ENCODE measurements around the gene PEAK1.
"Not testable (repeated sequence)": the region's sequence is repeated elsewhere in the genome, so short reads cannot be mapped to it uniquely, and the experiment has no call there.

PEAK1 gene

GRCh38 chr15:77276943-77277342 is 143.0 kb downstream of the PEAK1 start:
- no peak overlapping the region for H3K4me3 ChIP-seq (replicated peaks; ENCODE audit: low read depth, low read length)
- no peak for DNase-seq (ENCODE audit: low read depth)
- no peak for TF ChIP-seq CTCF (IDR thresholded peaks at IDR 0.05; ENCODE audit: low read length, missing control alignments)

- no peak for DNase-seq (ENCODE audit: low read depth)
- no peak overlapping the region for H3K4me3 ChIP-seq (replicated peaks; ENCODE audit: low read depth, low read length)
- TF ChIP-seq CTCF (IDR thresholded peaks at IDR 0.05; ENCODE audit: low read length, missing control alignments) = no peak
Measured at GRCh38 chr15:77276096-77276495, 143.8 kb downstream of the PEAK1 start.

GRCh38 chr15:77273136-77273535 is 146.8 kb downstream of the PEAK1 start:
- not testable (repeated sequence) for DNase-seq (ENCODE audit: low read depth); H3K4me3 ChIP-seq (replicated peaks; ENCODE audit: low read depth, low read length)

- TF ChIP-seq CTCF (IDR thresholded peaks at IDR 0.05; ENCODE audit: low read length, missing control alignments) = no peak
- H3K4me3 ChIP-seq (replicated peaks; ENCODE audit: low read depth, low read length) = no peak overlapping the region
- peak; percentile 65 for DNase-seq (ENCODE audit: low read depth)
Measured at GRCh38 chr15:77266708-77267386, 153.1 kb downstream of the PEAK1 start.

GRCh38 chr15:77255385-77255784 is 164.5 kb downstream of the PEAK1 start:
- no peak for DNase-seq (ENCODE audit: low read depth)
- H3K4me3 ChIP-seq (replicated peaks; ENCODE audit: low read depth, low read length) = no peak overlapping the region
- no peak for TF ChIP-seq CTCF (IDR thresholded peaks at IDR 0.05; ENCODE audit: low read length, missing control alignments)

GRCh38 chr15:77251662-77252061 is 168.2 kb downstream of the PEAK1 start:
- DNase-seq (ENCODE audit: low read depth) = peak; percentile 8
- no peak overlapping the region for H3K4me3 ChIP-seq (replicated peaks; ENCODE audit: low read depth, low read length)

GRCh38 chr15:77247116-77247515 is 172.8 kb downstream of the PEAK1 start:
- no peak overlapping the region for H3K4me3 ChIP-seq (replicated peaks; ENCODE audit: low read depth, low read length)
- TF ChIP-seq CTCF (IDR thresholded peaks at IDR 0.05; ENCODE audit: low read length, missing control alignments) = no peak
- DNase-seq (ENCODE audit: low read depth) = no peak

More at GRCh38 chr15:77251662-77252061, 168.2 kb downstream of the PEAK1 start:
- TF ChIP-seq CTCF (IDR thresholded peaks at IDR 0.05; ENCODE audit: low read length, missing control alignments) = no peak
